CD4-positive, alpha-beta memory T cell (primary cell): ENCODE measurements around the gene KRTCAP2. TPM values are rescaled to one million over a fixed set of nuclear protein-coding genes. Genes with fewer than 3 reads are reported as not detected.
"Not testable (repeated sequence)": the region's sequence is repeated elsewhere in the genome, so short reads cannot be mapped to it uniquely, and the experiment has no call there.

Source experiments
- CTCF ChIA-PET: fragments of 350-600 bp; sonication (Branson Sonifier 250); formaldehyde crosslinking; loops from one replicate; lab custom pipeline; 2021; ENCODE audit warnings: inconsistent platforms; ENCODE audit not compliant: partially characterized antibody; lab: Charles Lee
- POLR2A ChIA-PET: fragments of 350-600 bp; sonication (Branson Sonifier 250); formaldehyde crosslinking; loops from one replicate; lab custom pipeline; 2021; ENCODE audit not compliant: partially characterized antibody; lab: Charles Lee
- DNase-seq, 5 donors: peaks; one replicate each; pipeline versions ENCODE4 v3.0.0 to v3.0.0-alpha.2; 2020 to 2022; ENCODE audit warnings: mixed read lengths in 1 of 5
- H3K27ac ChIP-seq: one replicate; pipeline ENCODE4 v1.7.0; 2013; ENCODE audit warnings: low read depth, low read length
- H3K27me3 ChIP-seq: 2 replicates; pipeline ENCODE4 v1.7.0; 2013; ENCODE audit warnings: mild to moderate bottlenecking, low read length, moderate library complexity; ENCODE audit not compliant: insufficient read depth
- H3K36me3 ChIP-seq: 2 replicates; pipeline ENCODE4 v1.7.0; 2013; ENCODE audit warnings: mild to moderate bottlenecking, low read length, moderate library complexity; ENCODE audit not compliant: insufficient read depth
- H3K4me1 ChIP-seq: 2 replicates; pipeline ENCODE4 v1.7.0; 2013; ENCODE audit warnings: mild to moderate bottlenecking, low read length, moderate library complexity; ENCODE audit not compliant: insufficient read depth
- H3K4me3 ChIP-seq, 2 donors: one replicate each; pipeline ENCODE4 v1.7.0; 2013; ENCODE audit warnings: low read length in 2 of 2, mild to moderate bottlenecking in 1 of 2
- H3K9me3 ChIP-seq, 2 donors: one replicate each; pipeline ENCODE4 v1.7.0; 2013; ENCODE audit warnings: low read length in 2 of 2, control low read depth in 1 of 2; ENCODE audit not compliant: control insufficient read depth in 1 of 2
- H3K27ac Mint-ChIP-seq, 7 donors: one replicate each; pipeline ENCODE4 v1.8.0; 2020 to 2021; ENCODE audit warnings: mixed read lengths in 7 of 7, mild to moderate bottlenecking in 6 of 7, inconsistent platforms in 3 of 7, moderate library complexity in 3 of 7
- H3K27me3 Mint-ChIP-seq, 2 donors: one replicate each; pipeline ENCODE4 v1.8.0; 2020 to 2021; ENCODE audit warnings: mixed read lengths in 2 of 2
- H3K36me3 Mint-ChIP-seq, 2 donors: one replicate each; pipeline ENCODE4 v1.8.0; 2020 to 2021; ENCODE audit warnings: mixed read lengths in 2 of 2, inconsistent platforms in 1 of 2, mild to moderate bottlenecking in 1 of 2
- H3K4me1 Mint-ChIP-seq, 4 donors: one replicate each; pipeline ENCODE4 v1.8.0; 2020 to 2021; ENCODE audit warnings: mixed read lengths in 4 of 4, mild to moderate bottlenecking in 1 of 4
- H3K4me3 Mint-ChIP-seq, 8 donors: one replicate each; pipeline ENCODE4 v1.8.0; 2020 to 2021; ENCODE audit warnings: mixed read lengths in 8 of 8, mild to moderate bottlenecking in 7 of 8, moderate library complexity in 6 of 8, inconsistent platforms in 3 of 8
- H3K9me3 Mint-ChIP-seq, 8 donors: one replicate each; pipeline ENCODE4 v1.8.0; 2020 to 2021; ENCODE audit warnings: mixed read lengths in 8 of 8, mild to moderate bottlenecking in 5 of 8, inconsistent platforms in 3 of 8, moderate library complexity in 1 of 8
- intact Hi-C: fragments of 100-400 bp; cut with micrococcal nuclease; formaldehyde crosslinking; loops from one replicate; pipeline ENCODE4 v1.15.1; 2023
- polyA plus RNA-seq, 2 donors: library from polyadenylated mRNA; unstranded; fragments of 300-500 nt; fragmentation: Illumina TruSeq; gene quantifications; one replicate each; pipeline ENCODE4 v1.2.3, GENCODE V29; 2021
- total RNA-seq, 2 experiments: library from RNA; stranded (reverse); gene quantifications; one replicate each; pipeline ENCODE4 v1.2.3, GENCODE V29; 2021

The KRTCAP2 gene
- total RNA-seq (100 to 1,000 TPM; 173 to 180 TPM), polyA plus RNA-seq (100 to 1,000 TPM; 469 to 488 TPM)

DNA sequence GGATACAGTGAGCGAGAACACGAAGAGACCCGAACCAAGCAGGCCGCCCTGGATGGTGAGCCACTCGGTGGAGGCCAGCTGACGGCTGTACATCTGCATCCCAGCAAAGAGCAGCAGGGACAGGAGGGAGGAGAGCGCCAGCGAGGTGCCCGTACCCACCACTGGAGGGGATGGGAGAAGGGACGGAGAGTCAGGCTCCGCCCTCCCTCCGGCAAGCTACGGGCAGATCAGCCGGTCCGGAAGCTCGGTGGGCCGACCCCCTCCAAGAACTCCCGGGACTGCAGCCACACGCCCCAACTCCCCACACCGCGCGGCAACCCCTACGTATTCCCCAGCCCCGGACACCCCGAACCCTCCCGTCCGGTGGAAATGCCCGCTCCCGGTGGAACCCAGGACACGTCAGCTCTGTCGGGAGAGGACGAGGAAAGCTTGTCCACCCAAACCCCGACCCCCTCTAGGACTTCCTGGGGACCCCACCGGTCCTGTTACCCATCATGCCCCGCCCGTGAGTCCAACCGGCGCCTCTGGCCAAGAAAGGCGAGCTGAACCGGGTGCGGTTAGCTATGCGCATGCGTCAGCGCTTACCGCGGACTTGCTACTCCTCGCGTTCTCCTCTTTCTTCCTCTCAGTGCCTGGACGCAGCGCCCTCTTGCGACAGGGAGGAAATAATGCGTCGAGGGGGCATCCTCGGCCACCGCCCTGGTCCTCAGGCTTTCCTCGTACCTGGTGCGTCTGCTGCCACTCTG is at the start of gene KRTCAP2:
Gene KRTCAP2 (minus strand): TSS at position 573 of the 746 bp plus-strand sequence. CDS start 80 bp downstream, at position 493.
- Mint-ChIP-seq H3K4me1 (peaks cover 31 to 64% (median 47%) of the 10 kb centered on the region in 4 donors), H3K4me3 (peak within 1 kb of the TSS; percentile 96 to 100 (median 99)), H3K9me3 (peaks cover 0 to 1% (median 0%) of the 10 kb centered on the region in 8 donors), H3K27ac (peak within 1 kb of the TSS; percentile 97 to 100 (median 99)), H3K36me3 (peaks cover 20 to 41% of the 10 kb centered on the region in 2 donors), H3K27me3 (no peaks in the 10 kb centered on the region)
- peak; percentile 92 to 95 (median 93) for DNase-seq
- H3K36me3 ChIP-seq, result peaks cover 28% of the 10 kb centered on the region
- ChIA-PET POLR2A (interaction anchor here (0.8 to 4.6 kb wide), 20 partner anchors 21 to 236 kb away, joined by 3 to 35 read pairs (median 5); partner anchors contain the start of genes ADAM15, EFNA4, LENEP and MTX1), CTCF (interaction anchor here (0.7 to 12.5 kb wide), 36 partner anchors 10 to 838 kb away, joined by 3 to 229 read pairs (median 5); partner anchors contain the start of genes ADAM15, MTX1, PBXIP1 and SCAMP3)
- H3K4me1 ChIP-seq, result peaks cover 52% of the 10 kb centered on the region
- intact Hi-C loops, result loop anchor here (1.0 to 10.0 kb wide), 5 partner anchors 34 to 152 kb away; partner anchors contain the start of genes MTX1, RUSC1, SLC50A1 and THBS3
- H3K27ac ChIP-seq, result peak within 1 kb of the TSS; percentile 87
- H3K27me3 ChIP-seq, result no peaks in the 10 kb centered on the region
- H3K9me3 ChIP-seq, result no peaks in the 10 kb centered on the region
- peak within 1 kb of the TSS; percentile 83 to 93 for H3K4me3 ChIP-seq

DNA sequence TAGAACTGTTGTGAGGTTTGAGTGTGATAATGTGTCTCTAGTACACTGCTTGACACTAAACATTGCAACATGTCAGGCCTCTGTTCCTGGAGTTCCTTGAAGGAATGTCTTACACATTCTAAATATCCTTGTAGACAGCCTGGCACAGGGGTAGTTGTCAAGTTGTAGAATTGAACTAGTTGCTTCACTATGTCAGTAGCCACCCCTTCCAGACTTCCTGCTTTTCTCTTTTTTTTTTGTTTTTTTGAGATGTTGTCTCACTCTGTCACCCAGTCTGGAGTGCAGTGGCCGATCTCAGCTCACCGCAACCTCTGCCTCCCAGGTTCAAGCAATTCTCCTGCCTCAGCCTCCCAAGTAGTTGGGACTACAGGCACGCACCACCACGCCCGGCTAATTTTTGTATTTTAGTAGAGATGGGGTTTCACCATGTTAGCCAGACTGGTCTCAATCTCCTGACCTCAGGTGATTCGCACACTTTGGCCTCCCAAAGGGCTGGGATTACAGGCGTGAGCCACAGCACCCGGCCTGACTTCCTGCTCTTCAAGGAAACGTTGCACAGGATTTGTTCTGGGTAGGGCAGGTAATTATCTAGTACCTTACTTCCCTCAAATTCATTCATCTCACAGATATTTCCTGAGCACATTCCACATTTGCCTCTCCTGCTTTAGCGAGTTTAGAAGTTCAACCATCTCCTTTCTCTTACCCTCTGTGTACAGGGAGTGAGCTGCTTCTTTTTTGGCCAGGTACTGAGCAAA is 47.3 kb upstream of the KRTCAP2 start:
- H3K4me1 ChIP-seq, result peaks cover 17% of the 10 kb centered on the region
- H3K36me3 Mint-ChIP-seq, H3K9me3 Mint-ChIP-seq, H3K27me3 Mint-ChIP-seq, H3K4me3 ChIP-seq, intact Hi-C loops, H3K4me3 Mint-ChIP-seq, H3K36me3 ChIP-seq, H3K9me3 ChIP-seq, H3K27ac ChIP-seq, DNase-seq, H3K27me3 ChIP-seq: not testable (repeated sequence)
- POLR2A ChIA-PET, result interaction anchor here (2.7 kb wide), 1 partner anchor 11 kb away, joined by 9 read pairs; no protein-coding TSS in a partner anchor
- H3K27ac Mint-ChIP-seq, result peak overlapping the region; percentile 24 to 92 (median 48)
- CTCF ChIA-PET, result interaction anchor here (1.2 kb wide), 2 partner anchors 27 to 31 kb away, joined by 3 to 4 read pairs; no protein-coding TSS in a partner anchor
- H3K4me1 Mint-ChIP-seq, result peaks cover 10 to 28% (median 20%) of the 10 kb centered on the region in 4 donors

DNA sequence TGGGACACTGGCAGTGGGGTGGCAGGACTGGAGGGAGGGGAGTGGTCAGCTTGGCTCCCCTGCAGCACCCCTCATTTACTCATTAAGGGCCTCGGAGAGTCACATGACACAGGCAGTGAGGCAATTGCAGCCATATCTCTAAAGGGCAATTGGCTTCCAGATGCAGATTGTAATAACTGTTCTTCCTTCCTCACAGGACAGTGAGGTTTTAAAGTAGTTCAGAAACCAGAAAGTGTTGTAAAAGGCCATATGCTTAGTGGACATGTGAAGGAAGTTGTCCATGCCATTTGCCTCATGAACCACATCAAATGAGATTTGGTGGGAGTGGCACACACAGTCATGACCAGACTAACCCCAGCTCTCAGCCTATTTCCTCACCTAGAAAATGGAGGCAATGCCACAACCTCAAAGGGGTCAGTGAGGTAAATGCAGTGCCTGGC is 46.5 kb upstream of the KRTCAP2 start:
- peaks cover 16 to 35% (median 27%) of the 10 kb centered on the region in 4 donors for H3K4me1 Mint-ChIP-seq
- intact Hi-C loops, result no loop called here
- peak overlapping the region in 1 of 8 donors; percentile 20 for H3K4me3 Mint-ChIP-seq
- H3K36me3 ChIP-seq, result no peaks in the 10 kb centered on the region
- H3K9me3 ChIP-seq, result no peaks in the 10 kb centered on the region
- H3K27ac ChIP-seq, result no peak overlapping the region
- no peaks in the 10 kb centered on the region for H3K9me3 Mint-ChIP-seq
- ChIA-PET POLR2A (interaction anchor here (0.7 to 2.7 kb wide), 4 partner anchors 10 to 29 kb away, joined by 3 to 9 read pairs (median 4); no protein-coding TSS in a partner anchor), CTCF (interaction anchor here (1.8 to 2.1 kb wide), 2 partner anchors 10 to 26 kb away, joined by 3 to 6 read pairs; no protein-coding TSS in a partner anchor)
- H3K27me3 ChIP-seq, result no peaks in the 10 kb centered on the region
- H3K4me3 ChIP-seq, result no peak overlapping the region
- no peaks in the 10 kb centered on the region for H3K27me3 Mint-ChIP-seq
- peak in 1 of 5 donors; percentile 23 for DNase-seq
- peak overlapping the region in 6 of 7 donors; percentile 40 to 85 (median 78) for H3K27ac Mint-ChIP-seq
- H3K36me3 Mint-ChIP-seq, result peaks cover 9 to 11% of the 10 kb centered on the region in 2 donors
- H3K4me1 ChIP-seq, result peaks cover 21% of the 10 kb centered on the region

DNA sequence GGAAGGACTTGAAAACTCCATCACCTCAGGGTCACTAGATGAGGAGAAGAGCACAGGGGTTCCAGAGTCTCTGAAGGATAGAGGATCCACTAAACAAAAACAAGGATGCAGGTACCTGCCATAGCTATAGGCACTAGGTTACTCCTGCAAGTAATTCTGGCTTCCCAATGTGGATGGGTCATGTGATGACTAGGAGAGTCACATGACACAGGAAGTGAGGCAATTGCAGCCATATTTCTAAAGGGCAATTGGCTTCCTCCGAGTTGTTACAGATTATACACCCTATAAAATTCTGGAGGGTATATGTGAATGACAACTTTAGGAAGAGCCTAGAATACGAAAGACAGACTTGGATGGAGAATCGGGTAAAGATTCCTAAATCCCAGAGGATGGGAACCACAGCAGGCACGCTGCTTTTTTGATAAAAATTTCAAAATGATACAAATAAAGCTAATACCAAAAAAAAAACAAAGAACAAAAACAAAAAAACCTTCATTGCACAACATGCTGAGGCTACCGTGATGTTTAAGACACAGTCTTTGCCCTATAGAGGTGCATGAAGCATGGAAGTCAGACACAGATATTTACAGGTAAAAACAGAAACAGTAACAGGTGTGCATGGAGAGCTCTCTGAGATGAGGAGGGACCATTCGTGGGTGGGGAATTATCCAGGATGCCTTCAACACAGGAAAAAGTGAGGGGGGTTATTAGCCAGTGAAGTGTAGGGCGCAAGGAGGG is 45.9 kb upstream of the KRTCAP2 start:
- CTCF ChIA-PET, result interaction anchor here (1.1 to 2.1 kb wide), 3 partner anchors 10 to 46 kb away, joined by 3 to 6 read pairs (median 4); partner anchors contain the start of gene KRTCAP2

DNA sequence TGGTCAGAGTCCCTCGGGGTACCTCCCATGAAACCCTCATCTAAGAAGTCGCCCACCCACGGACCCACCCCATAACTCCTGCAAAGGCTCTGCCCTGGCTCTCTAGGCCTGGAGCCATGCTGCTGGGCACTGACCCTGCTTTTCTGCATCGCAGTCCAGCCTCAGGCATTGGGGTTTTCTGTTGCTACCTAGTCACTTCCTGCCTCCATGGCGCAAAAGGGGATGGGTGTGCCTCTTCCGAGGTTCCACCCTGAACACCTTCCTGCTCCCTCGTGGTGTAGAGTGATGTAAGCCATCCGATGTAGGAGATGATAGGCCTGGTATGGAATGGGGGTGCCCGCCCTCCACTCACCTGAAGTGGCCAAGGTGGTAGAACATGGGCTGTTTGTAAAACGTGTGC is 41.6 kb upstream of the KRTCAP2 start:
- Mint-ChIP-seq H3K4me3 (peak overlapping the region in 7 of 8 donors; percentile 5 to 76 (median 44)), H3K4me1 (peaks cover 15 to 25% (median 20%) of the 10 kb centered on the region in 4 donors), H3K27ac (peak overlapping the region; percentile 72 to 98 (median 95)), H3K36me3 (peaks cover 19 to 20% of the 10 kb centered on the region in 2 donors)
- POLR2A ChIA-PET, H3K27ac ChIP-seq, H3K9me3 ChIP-seq, H3K4me3 ChIP-seq, H3K36me3 ChIP-seq, H3K9me3 Mint-ChIP-seq, H3K27me3 ChIP-seq, H3K27me3 Mint-ChIP-seq, intact Hi-C loops: not testable (repeated sequence)
- CTCF ChIA-PET, result interaction anchor here (1.2 kb wide), 1 partner anchor 12 kb away, joined by 3 read pairs; no protein-coding TSS in a partner anchor
- peaks cover 23% of the 10 kb centered on the region for H3K4me1 ChIP-seq
- DNase-seq, result peak in 3 of 5 donors; percentile 17 to 29 (median 22)

More for the DNA sequence above, 45.9 kb upstream of the KRTCAP2 start:
- no peak overlapping the region for H3K27ac ChIP-seq
- H3K27me3 Mint-ChIP-seq, result no peaks in the 10 kb centered on the region
- H3K9me3 ChIP-seq, result no peaks in the 10 kb centered on the region
- no peak overlapping the region for H3K4me3 ChIP-seq
- peak overlapping the region in 3 of 8 donors; percentile 14 to 30 (median 21) for H3K4me3 Mint-ChIP-seq
- no peak for DNase-seq
- H3K9me3 Mint-ChIP-seq, result no peaks in the 10 kb centered on the region
- H3K36me3 ChIP-seq, result no peaks in the 10 kb centered on the region
- peaks cover 9 to 11% of the 10 kb centered on the region in 2 donors for H3K36me3 Mint-ChIP-seq
- intact Hi-C loops, result no loop called here
- POLR2A ChIA-PET, result interaction anchor here (0.7 to 2.7 kb wide), 4 partner anchors 9 to 30 kb away, joined by 3 to 9 read pairs (median 4); no protein-coding TSS in a partner anchor
- H3K27me3 ChIP-seq, result no peaks in the 10 kb centered on the region
- peak overlapping the region; percentile 40 to 85 (median 72) for H3K27ac Mint-ChIP-seq
- H3K4me1 Mint-ChIP-seq, result peaks cover 16 to 35% (median 26%) of the 10 kb centered on the region in 4 donors
- H3K4me1 ChIP-seq, result peaks cover 21% of the 10 kb centered on the region

DNA sequence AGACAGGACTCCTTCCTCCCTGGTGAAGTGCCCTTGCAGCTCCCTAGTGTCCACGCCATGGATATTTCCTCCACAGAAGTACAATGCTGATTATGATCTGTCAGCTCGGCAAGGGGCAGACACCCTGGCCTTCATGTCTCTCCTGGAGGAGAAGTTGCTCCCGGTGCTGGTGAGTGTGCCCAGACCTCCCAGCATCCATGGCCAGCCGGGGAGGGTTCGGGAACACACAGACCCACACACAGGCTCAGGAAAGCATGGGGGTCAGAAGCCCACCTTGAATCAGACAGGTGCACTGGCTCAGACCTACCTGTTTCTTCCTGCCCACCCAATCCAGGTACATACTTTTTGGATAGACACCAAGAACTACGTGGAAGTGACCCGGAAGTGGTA is 38.9 kb upstream of the KRTCAP2 start:
- intact Hi-C loops, result not testable (repeated sequence)
- CTCF ChIA-PET, result interaction anchor here (1.2 kb wide), 1 partner anchor 12 kb away, joined by 3 read pairs; no protein-coding TSS in a partner anchor

More for the DNA sequence above, 38.9 kb upstream of the KRTCAP2 start:
- Mint-ChIP-seq H3K36me3 (peaks cover 20 to 21% of the 10 kb centered on the region in 2 donors), H3K4me1 (peaks cover 20 to 33% (median 28%) of the 10 kb centered on the region in 4 donors), H3K27ac (peak overlapping the region in 1 of 7 donors; percentile 29)
- POLR2A ChIA-PET, H3K27ac ChIP-seq, DNase-seq, H3K36me3 ChIP-seq, H3K9me3 ChIP-seq, H3K4me3 ChIP-seq, H3K4me3 Mint-ChIP-seq, H3K27me3 Mint-ChIP-seq, H3K9me3 Mint-ChIP-seq, H3K27me3 ChIP-seq: not testable (repeated sequence)
- peaks cover 34% of the 10 kb centered on the region for H3K4me1 ChIP-seq
